Panc1 (cell line): ENCODE results near the gene ABHD4.

Experiments
- SIN3A ChIP-seq: IDR thresholded peaks from 2 replicates; pipeline ENCODE4 v1.6.1; 2012; ENCODE audit warnings: low read depth, mild to moderate bottlenecking, low read length, moderate library complexity, borderline replicate concordance; ENCODE audit not compliant: insufficient read depth
- TF ChIP-seq, protein P1 (sequence below): fragments of 450-650 bp; IDR thresholded peaks from 2 replicates; pipeline ENCODE4 v1.5.1; 2017; ENCODE audit warnings: mild to moderate bottlenecking

DNA sequence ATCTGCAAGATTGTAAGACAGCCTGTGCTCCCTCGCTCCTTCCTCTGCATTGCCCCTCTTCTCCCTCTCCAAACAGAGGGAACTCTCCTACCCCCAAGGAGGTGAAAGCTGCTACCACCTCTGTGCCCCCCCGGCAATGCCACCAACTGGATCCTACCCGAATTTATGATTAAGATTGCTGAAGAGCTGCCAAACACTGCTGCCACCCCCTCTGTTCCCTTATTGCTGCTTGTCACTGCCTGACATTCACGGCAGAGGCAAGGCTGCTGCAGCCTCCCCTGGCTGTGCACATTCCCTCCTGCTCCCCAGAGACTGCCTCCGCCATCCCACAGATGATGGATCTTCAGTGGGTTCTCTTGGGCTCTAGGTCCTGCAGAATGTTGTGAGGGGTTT, 46.5 kb upstream of the ABHD4 start:
- TF ChIP-seq, protein P1, sequence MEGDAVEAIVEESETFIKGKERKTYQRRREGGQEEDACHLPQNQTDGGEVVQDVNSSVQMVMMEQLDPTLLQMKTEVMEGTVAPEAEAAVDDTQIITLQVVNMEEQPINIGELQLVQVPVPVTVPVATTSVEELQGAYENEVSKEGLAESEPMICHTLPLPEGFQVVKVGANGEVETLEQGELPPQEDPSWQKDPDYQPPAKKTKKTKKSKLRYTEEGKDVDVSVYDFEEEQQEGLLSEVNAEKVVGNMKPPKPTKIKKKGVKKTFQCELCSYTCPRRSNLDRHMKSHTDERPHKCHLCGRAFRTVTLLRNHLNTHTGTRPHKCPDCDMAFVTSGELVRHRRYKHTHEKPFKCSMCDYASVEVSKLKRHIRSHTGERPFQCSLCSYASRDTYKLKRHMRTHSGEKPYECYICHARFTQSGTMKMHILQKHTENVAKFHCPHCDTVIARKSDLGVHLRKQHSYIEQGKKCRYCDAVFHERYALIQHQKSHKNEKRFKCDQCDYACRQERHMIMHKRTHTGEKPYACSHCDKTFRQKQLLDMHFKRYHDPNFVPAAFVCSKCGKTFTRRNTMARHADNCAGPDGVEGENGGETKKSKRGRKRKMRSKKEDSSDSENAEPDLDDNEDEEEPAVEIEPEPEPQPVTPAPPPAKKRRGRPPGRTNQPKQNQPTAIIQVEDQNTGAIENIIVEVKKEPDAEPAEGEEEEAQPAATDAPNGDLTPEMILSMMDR: no peak
- TF ChIP-seq SIN3A: no peak
